NCI-H510A (cell line): ENCODE data around the gene PRKG1.
"Not testable (repeated sequence)": the region's sequence is repeated elsewhere in the genome, so short reads cannot be mapped to it uniquely, and the experiment has no call there.

Experiments used
- DNase-seq: peaks from one replicate; lab custom pipeline; 2025; lab: John Stamatoyannopoulos, UW

PRKG1 gene

GRCh38 chr10:51227897-51228713 lies 153.8 kb downstream of the PRKG1 start:
- no peak for DNase-seq

GRCh38 chr10:51228714-51229100 lies 154.4 kb downstream of the PRKG1 start:
- no peak for DNase-seq

DNA sequence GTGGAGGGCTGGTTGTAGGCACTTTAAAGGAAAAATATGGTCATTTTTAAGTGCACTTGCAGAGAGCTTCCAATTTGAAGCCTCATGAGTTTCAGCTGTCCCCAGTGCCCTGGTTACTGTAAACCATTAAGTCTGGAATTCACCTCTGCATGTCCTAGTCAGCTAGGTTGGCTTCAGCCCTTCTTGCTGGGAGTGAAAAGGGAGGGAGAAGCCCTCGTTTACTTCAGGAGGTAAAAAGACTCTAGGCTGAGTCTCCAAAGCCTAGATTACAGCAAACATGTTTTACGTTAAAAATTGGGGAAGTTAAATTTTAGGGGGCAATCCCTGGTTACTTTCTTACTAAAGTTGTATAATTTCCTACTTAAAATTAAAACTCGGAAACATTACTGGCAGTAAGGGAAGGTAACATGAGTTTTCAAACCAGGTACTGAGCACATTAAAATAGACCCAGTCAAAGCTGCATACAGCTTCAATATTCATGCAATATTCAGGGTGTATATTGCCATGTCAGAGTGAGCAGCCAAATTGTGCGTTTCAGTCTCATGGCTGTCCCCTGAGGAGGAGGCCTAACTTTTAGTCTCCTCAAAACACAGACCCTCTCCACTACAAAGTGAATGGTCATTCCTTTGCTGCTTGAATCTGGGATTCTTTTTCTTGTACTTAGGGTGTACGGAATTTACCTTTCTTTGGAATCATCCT lies 156.7 kb downstream of the PRKG1 start:
- no peak for DNase-seq

GRCh38 chr10:51231754-51232153 lies 157.5 kb downstream of the PRKG1 start:
- DNase-seq, result no peak

GRCh38 chr10:51233337-51234100 lies 159.2 kb downstream of the PRKG1 start:
- no peak for DNase-seq

DNA sequence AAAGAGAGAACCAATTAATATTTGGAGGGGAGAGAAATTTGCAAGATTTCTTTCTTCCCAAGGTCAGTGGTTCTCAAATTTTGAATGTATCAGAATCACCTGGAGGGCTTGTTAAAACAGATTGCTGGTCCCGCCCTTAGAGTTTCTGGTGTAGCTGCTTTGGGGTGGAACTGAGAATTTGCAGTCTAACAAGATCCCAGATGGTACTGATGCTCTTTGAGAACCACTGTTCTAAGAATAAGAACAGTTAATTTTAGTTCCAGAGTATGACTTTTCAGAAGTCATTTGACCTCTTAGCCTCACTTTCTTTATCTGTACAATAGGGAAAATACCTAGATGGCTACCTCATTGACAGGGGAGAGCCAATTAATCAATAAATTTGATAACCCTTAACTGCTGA lies 161.6 kb downstream of the PRKG1 start:
- no peak for DNase-seq

GRCh38 chr10:51239006-51239405 lies 164.7 kb downstream of the PRKG1 start:
- no peak for DNase-seq

DNA sequence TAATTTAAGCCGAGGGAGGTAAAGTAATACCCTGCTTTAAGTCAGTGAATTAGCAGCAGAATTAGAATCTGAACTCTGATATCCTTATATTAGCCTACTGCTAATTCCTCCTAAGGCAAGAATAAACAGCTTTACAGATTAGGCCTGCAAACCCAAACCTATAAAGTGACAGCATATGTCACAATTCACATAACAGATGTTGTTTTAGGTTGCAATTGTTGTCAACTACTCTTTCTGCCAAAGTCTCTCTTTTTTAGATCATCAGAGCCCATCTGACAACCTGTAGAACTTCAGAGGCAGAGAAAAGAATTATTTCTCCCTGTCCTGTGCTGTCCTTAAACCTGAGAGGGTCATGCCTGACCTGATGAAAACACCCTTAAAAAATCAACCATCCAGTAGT lies 167.2 kb downstream of the PRKG1 start:
- DNase-seq, result no peak

DNA sequence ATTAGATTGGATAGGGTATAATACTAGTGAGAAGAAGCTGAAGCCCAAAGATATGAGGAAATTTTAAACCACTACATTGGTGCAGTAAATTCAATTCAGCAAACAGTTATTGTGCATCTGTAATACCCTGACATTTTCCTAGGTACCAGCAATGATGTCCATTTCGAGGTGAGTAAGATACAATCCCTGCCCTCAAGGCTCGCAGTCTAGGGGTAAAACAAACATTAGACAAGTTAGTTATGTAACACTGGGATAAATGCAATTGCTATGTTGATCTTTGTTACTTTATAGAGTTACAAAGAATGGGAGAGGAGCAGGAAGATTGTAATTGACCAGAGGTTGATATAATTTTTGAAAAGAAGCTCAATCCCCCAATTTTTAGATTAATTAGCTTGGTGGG lies 168.1 kb downstream of the PRKG1 start:
- no peak for DNase-seq

- DNase-seq, result no peak
Observed at GRCh38 chr10:51244309-51244708, 170.0 kb downstream of the PRKG1 start.

DNA sequence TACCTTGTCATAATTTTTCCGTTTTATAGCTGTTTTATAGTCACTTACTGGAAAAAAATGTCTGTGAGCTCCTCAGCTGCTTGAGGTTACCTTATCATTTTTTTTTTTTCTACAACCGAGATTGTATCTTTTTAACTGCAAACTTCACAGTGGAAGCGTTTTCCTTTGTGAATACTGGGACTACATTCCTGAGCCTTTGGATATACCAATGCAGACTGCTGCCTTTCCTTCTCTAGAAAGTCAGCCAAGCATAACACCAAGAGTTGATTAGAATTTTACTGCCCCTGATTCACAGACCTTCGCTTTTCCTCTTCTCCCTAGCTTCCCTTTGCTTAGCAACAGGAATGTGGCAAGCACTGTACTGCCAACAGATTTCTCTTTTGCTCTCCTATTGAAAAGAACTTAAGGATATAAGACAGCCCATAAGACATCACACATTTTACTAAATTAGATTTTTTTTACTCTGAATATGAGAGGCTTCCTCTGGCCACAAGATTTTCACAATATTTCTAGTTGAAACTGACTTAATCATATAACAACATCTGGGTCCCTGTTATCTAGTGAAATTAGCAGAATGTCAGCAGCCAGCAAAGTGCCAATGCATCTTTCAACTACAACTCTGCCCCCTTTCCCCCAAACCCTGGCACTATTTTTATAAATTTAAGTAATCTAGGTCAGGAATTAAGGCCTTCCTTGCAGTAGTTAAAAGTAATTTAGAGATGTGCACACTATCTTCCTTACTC lies 170.6 kb downstream of the PRKG1 start:
- DNase-seq, result no peak

DNA sequence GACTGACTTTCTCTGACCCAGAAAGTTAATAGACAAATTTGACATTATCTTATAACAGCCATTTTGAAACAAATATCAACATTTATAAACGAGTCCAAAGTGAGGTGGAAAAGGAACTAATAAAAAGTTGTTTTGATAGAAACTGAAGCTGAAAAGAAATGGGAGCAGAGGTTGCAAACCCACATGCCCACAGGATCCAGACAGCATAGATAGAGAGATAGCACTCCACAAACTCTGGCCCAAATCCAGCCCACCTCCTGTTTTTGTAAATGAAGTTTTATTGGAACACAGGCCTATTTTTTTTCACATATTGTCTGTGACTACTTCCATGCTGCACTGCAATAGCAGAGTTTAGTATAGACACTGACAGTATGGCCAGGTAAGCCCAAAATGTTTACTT lies 171.9 kb downstream of the PRKG1 start:
- no peak for DNase-seq

GRCh38 chr10:51250278-51250920 lies 176.1 kb downstream of the PRKG1 start:
- no peak for DNase-seq

DNA sequence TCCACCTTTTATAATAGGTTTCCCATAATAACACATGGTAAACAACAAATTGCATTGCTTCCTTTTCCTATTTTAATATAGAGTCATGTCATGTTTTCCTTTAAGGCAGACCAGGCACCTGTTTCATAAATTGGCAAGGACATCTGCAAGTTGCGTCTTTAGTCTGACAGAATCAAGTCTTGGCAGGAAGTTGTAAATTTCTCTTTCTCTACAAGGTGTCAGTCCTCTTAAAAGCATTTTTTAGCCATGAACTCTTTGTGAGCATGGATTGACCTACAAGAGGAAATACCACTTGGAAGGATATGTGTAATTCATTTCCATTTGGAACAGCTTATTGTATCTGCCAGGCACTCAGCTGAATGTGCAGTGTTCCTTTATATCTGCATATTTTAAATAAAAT lies 176.8 kb downstream of the PRKG1 start:
- DNase-seq, result no peak

DNA sequence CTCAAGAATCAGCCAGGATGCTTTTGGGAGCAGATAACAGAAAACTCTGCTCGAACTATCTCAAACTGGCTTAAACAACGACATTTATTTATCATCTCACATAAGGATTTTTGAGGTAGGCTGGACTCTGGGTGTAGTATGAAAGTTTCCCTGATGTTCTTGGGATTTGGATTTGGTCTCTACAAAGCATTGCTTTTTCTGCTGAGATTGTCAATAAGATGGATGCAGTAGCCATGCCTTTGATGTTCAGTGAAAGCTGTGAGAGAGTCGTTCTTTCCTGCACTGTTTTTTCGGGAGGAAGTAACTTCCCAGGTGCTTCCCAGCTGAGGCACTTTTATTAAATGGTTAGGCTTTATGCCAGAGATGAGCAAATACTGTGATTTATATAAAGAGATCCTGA lies 181.1 kb downstream of the PRKG1 start:
- no peak for DNase-seq

GRCh38 chr10:51257511-51258248 lies 183.4 kb downstream of the PRKG1 start:
- no peak for DNase-seq

DNA sequence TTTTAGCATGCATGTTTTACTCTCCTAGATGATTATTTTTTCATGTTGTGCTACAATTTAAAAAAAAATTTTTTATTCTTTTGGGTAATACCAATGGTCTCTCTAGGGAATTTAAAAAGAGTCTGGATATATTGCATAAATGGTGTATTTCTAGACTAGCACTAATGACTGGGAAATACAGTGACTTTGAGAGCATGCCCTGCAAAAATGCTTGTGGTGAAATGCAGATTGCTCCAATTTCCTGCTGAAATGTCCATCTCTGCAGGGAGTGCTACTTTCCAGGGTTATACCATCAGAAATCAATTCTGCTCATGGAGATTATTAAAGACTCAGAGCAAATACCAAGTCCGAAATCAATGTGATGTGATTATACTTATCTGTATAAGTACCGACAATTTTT lies 186.1 kb downstream of the PRKG1 start:
- no peak for DNase-seq

DNA sequence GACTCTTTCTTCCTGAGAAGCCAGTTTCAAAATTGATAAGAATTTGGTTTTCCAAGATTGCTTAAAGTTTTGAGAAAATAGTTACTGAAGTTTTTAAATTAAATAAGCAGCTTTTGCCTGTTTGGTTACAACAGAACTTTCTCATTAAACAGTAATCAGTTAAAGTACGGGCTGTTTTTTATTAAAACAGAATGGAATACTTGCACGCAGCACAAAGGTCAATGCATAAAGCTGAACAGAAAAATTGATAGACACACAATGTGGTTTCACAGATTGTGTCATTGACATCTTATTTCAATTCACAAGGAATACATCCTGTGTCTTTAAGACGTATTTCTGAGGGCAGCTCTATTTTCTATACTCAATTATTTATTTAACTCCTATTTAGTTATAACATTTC lies 192.2 kb downstream of the PRKG1 start:
- DNase-seq, result no peak

GRCh38 chr10:51267980-51268570 lies 193.8 kb downstream of the PRKG1 start:
- not testable (repeated sequence) for DNase-seq

GRCh38 chr10:51269821-51270220 lies 195.5 kb downstream of the PRKG1 start:
- DNase-seq, result no peak
